Karpas-422 (cell line): ENCODE measurements around the gene RAD9A. TPM values are rescaled to one million over a fixed set of nuclear protein-coding genes. Genes with fewer than 3 reads are reported as not detected.
"Not testable (repeated sequence)": the region's sequence is repeated elsewhere in the genome, so short reads cannot be mapped to it uniquely, and the experiment has no call there.

ENCODE experiments used
- DNase-seq: peaks from one replicate; pipeline ENCODE4 v3.0.0-alpha.2; 2015
- H2AFZ ChIP-seq: fragments of 200-600 bp; sonication (generic); 2 replicates; pipeline ENCODE4 v1.6.1; 2014; ENCODE audit warnings: antibody characterized with exemption, low read length, mixed read lengths
- H3K27ac ChIP-seq: fragments of 200-600 bp; sonication (generic); 2 replicates; pipeline ENCODE4 v1.5.1; 2014; ENCODE audit warnings: mild to moderate bottlenecking, low read length, moderate library complexity
- H3K27me3 ChIP-seq: fragments of 200-600 bp; sonication (generic); 2 replicates; pipeline ENCODE4 v1.6.1; 2014; ENCODE audit warnings: low read length, mixed read lengths
- H3K36me3 ChIP-seq: fragments of 200-600 bp; sonication (generic); 2 replicates; pipeline ENCODE4 v1.6.1; 2014; ENCODE audit warnings: low read length, mixed read lengths; ENCODE audit not compliant: insufficient read depth
- H3K4me1 ChIP-seq: fragments of 200-600 bp; sonication (generic); 2 replicates; pipeline ENCODE4 v1.6.1; 2014; ENCODE audit warnings: mild to moderate bottlenecking, low read length, mixed read lengths
- H3K4me2 ChIP-seq: fragments of 200-600 bp; sonication (generic); 2 replicates; pipeline ENCODE4 v1.6.1; 2014; ENCODE audit warnings: low read length, low read depth, mild to moderate bottlenecking; ENCODE audit not compliant: poor library complexity, severe bottlenecking
- H3K4me3 ChIP-seq: fragments of 200-600 bp; sonication (generic); 2 replicates; pipeline ENCODE4 v1.5.1; 2014; ENCODE audit warnings: mild to moderate bottlenecking, antibody characterized with exemption, low read length, mixed read lengths
- H3K79me2 ChIP-seq: fragments of 200-600 bp; sonication (generic); 2 replicates; pipeline ENCODE4 v1.6.1; 2014; ENCODE audit warnings: mild to moderate bottlenecking, low read length, mixed read lengths
- H3K9ac ChIP-seq: fragments of 200-600 bp; sonication (generic); 2 replicates; pipeline ENCODE4 v1.6.0; 2014; ENCODE audit warnings: low read length
- H3K9me2 ChIP-seq: fragments of 200-600 bp; sonication (generic), shearing (Covaris generic); replicated peaks from 2 replicates; pipeline ENCODE4 v1.6.0; 2014; ENCODE audit warnings: mild to moderate bottlenecking, low read length, moderate library complexity; ENCODE audit not compliant: insufficient read depth
- H3K9me3 ChIP-seq: fragments of 300-700, 200-600 bp; sonication (generic); 2 replicates; pipeline ENCODE4 v1.6.1; 2014; ENCODE audit warnings: low read length, mixed read lengths
- H4K20me1 ChIP-seq: fragments of 200-600 bp; sonication (generic); 2 replicates; pipeline ENCODE4 v1.6.1; 2014; ENCODE audit warnings: mild to moderate bottlenecking, antibody characterized with exemption, low read length, low read depth; ENCODE audit not compliant: insufficient read depth
- total RNA-seq: library from RNA; depleted of rRNA; stranded (reverse); fragments of >200 nt; shearing (Covaris generic); gene quantifications from 2 replicates; pipeline ENCODE4 v1.2.3, GENCODE V29; 2014; ENCODE audit warnings: low replicate concordance

RAD9A gene
- total RNA-seq, 1 experiment from 2014 or later, result 14.8 TPM

- DNase-seq, result no peak
- H3K9me3 ChIP-seq, result no peaks in the 10 kb centered on the region
- no peak overlapping the region for H3K27ac ChIP-seq
- no peak overlapping the region for H3K9ac ChIP-seq
- no peaks in the 10 kb centered on the region for H3K36me3 ChIP-seq
- H3K79me2 ChIP-seq, result peaks cover 6% of the 10 kb centered on the region
- no peak overlapping the region for H3K4me3 ChIP-seq
- H3K9me2 ChIP-seq, result no peaks in the 10 kb centered on the region
- H4K20me1 ChIP-seq, result no peaks in the 10 kb centered on the region
- no peak overlapping the region for H2AFZ ChIP-seq
- no peaks in the 10 kb centered on the region; the same call in 1 of the 2 replicates for H3K27me3 ChIP-seq
- peaks cover 27% of the 10 kb centered on the region for H3K4me1 ChIP-seq
- no peak overlapping the region for H3K4me2 ChIP-seq
These were observed 32.3 kb downstream of the RAD9A start for GRCh38 chr11:67423891-67424613.

- H3K36me3 ChIP-seq, H4K20me1 ChIP-seq, H3K9me3 ChIP-seq, H3K9me2 ChIP-seq, DNase-seq, H3K27me3 ChIP-seq: not testable (repeated sequence)
- peaks cover 16% of the 10 kb centered on the region for H3K79me2 ChIP-seq
- H3K4me1 ChIP-seq, result peaks cover 19% of the 10 kb centered on the region
- H3K4me3 ChIP-seq, result peak overlapping the region; percentile 87
- peak overlapping the region; percentile 93 for H3K4me2 ChIP-seq
- H3K9ac ChIP-seq, result peak overlapping the region; percentile 88
- H3K27ac ChIP-seq, result peak overlapping the region; percentile 68
- H2AFZ ChIP-seq, result peak overlapping the region; percentile 95; the same call in 1 of the 2 replicates
These were observed 35.6 kb downstream of the RAD9A start for GRCh38 chr11:67427364-67427859.

- H3K36me3 ChIP-seq, result peaks cover 5% of the 10 kb centered on the region; the same call in 1 of the 2 replicates
- H3K27ac ChIP-seq, result peak within 1 kb of the TSS; percentile 68
- no peaks in the 10 kb centered on the region for H3K9me3 ChIP-seq
- DNase-seq, result peak; percentile 99
- peak within 1 kb of the TSS; percentile 88 for H3K9ac ChIP-seq
- peaks cover 24% of the 10 kb centered on the region for H3K4me1 ChIP-seq
- H3K9me2 ChIP-seq, result no peaks in the 10 kb centered on the region
- no peaks in the 10 kb centered on the region for H4K20me1 ChIP-seq
- H3K79me2 ChIP-seq, result peaks cover 16% of the 10 kb centered on the region
- peak within 1 kb of the TSS; percentile 95; the same call in 1 of the 2 replicates for H2AFZ ChIP-seq
- no peaks in the 10 kb centered on the region for H3K27me3 ChIP-seq
- H3K4me3 ChIP-seq, result peak within 1 kb of the TSS; percentile 87
- H3K4me2 ChIP-seq, result peak within 1 kb of the TSS; percentile 93
These were observed 36.5 kb downstream of the RAD9A start, which contains the start of gene RPS6KB2 for GRCh38 chr11:67428052-67429001. Gene RPS6KB2, plus strand, starts transcription at chr11:67428494. Its CDS starts 52 bp downstream, at chr11:67428546.

GRCh38 chr11:67429038-67429668, 37.4 kb downstream of the RAD9A start:
- Histone ChIP-seq H3K4me3 (peak overlapping the region; percentile 87), H3K9me2 (no peaks in the 10 kb centered on the region), H2AFZ (no peak overlapping the region), H3K36me3 (peaks cover 5% of the 10 kb centered on the region; the same call in 1 of the 2 replicates), H3K4me1 (peaks cover 32% of the 10 kb centered on the region), H3K27ac (peak overlapping the region; percentile 60), H3K9ac (peak overlapping the region; percentile 88), H3K9me3 (no peaks in the 10 kb centered on the region), H4K20me1 (no peaks in the 10 kb centered on the region), H3K27me3 (no peaks in the 10 kb centered on the region), H3K79me2 (peaks cover 16% of the 10 kb centered on the region), H3K4me2 (peak overlapping the region; percentile 93)
- DNase-seq, result no peak

- H3K27ac ChIP-seq, result no peak overlapping the region
- no peak for DNase-seq
- no peaks in the 10 kb centered on the region for H3K9me2 ChIP-seq
- H3K4me1 ChIP-seq, result peaks cover 38% of the 10 kb centered on the region
- peak overlapping the region; percentile 87; the same call in 1 of the 2 replicates for H3K4me3 ChIP-seq
- H3K9ac ChIP-seq, result peak overlapping the region; percentile 88
- peaks cover 5% of the 10 kb centered on the region; the same call in 1 of the 2 replicates for H3K36me3 ChIP-seq
- no peaks in the 10 kb centered on the region for H3K9me3 ChIP-seq
- H4K20me1 ChIP-seq, result no peaks in the 10 kb centered on the region
- H3K79me2 ChIP-seq, result peaks cover 16% of the 10 kb centered on the region
- H3K4me2 ChIP-seq, result peak overlapping the region; percentile 93
- H2AFZ ChIP-seq, result no peak overlapping the region
- H3K27me3 ChIP-seq, result no peaks in the 10 kb centered on the region
These were observed 37.9 kb downstream of the RAD9A start for GRCh38 chr11:67429722-67430121.

GRCh38 chr11:67431346-67432249, 39.8 kb downstream of the RAD9A start:
- no peak overlapping the region for H2AFZ ChIP-seq
- peaks cover 5% of the 10 kb centered on the region; the same call in 1 of the 2 replicates for H3K36me3 ChIP-seq
- no peaks in the 10 kb centered on the region for H3K27me3 ChIP-seq
- no peak overlapping the region for H3K4me3 ChIP-seq
- peaks cover 7% of the 10 kb centered on the region; the same call in 1 of the 2 replicates for H4K20me1 ChIP-seq
- H3K4me2 ChIP-seq, result no peak overlapping the region
- no peaks in the 10 kb centered on the region for H3K9me2 ChIP-seq
- no peaks in the 10 kb centered on the region for H3K9me3 ChIP-seq
- peaks cover 57% of the 10 kb centered on the region for H3K4me1 ChIP-seq
- H3K79me2 ChIP-seq, result peaks cover 21% of the 10 kb centered on the region
- no peak overlapping the region for H3K27ac ChIP-seq
- no peak for DNase-seq
- no peak overlapping the region for H3K9ac ChIP-seq
